GM10266 (cell line): ENCODE results near the gene PSMB11.
"Not testable (repeated sequence)": the region's sequence is repeated elsewhere in the genome, so short reads cannot be mapped to it uniquely, and the experiment has no call there.

Source experiments
- DNase-seq: peaks from one replicate; pipeline ENCODE4 v3.0.0; 2012; ENCODE audit errors: extremely low spot score
- TF ChIP-seq, protein P1 (sequence below): IDR thresholded peaks from 2 replicates; pipeline ENCODE4 v1.5.1; 2012; ENCODE audit warnings: mild to moderate bottlenecking, low read depth; ENCODE audit not compliant: control insufficient read depth, insufficient read depth; ENCODE audit errors: missing control alignments

The PSMB11 gene

GRCh38 chr14:23008831-23009230 is 33.2 kb upstream of the PSMB11 start:
- TF ChIP-seq, protein P1, sequence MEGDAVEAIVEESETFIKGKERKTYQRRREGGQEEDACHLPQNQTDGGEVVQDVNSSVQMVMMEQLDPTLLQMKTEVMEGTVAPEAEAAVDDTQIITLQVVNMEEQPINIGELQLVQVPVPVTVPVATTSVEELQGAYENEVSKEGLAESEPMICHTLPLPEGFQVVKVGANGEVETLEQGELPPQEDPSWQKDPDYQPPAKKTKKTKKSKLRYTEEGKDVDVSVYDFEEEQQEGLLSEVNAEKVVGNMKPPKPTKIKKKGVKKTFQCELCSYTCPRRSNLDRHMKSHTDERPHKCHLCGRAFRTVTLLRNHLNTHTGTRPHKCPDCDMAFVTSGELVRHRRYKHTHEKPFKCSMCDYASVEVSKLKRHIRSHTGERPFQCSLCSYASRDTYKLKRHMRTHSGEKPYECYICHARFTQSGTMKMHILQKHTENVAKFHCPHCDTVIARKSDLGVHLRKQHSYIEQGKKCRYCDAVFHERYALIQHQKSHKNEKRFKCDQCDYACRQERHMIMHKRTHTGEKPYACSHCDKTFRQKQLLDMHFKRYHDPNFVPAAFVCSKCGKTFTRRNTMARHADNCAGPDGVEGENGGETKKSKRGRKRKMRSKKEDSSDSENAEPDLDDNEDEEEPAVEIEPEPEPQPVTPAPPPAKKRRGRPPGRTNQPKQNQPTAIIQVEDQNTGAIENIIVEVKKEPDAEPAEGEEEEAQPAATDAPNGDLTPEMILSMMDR, result no peak
- no peak for DNase-seq

DNA sequence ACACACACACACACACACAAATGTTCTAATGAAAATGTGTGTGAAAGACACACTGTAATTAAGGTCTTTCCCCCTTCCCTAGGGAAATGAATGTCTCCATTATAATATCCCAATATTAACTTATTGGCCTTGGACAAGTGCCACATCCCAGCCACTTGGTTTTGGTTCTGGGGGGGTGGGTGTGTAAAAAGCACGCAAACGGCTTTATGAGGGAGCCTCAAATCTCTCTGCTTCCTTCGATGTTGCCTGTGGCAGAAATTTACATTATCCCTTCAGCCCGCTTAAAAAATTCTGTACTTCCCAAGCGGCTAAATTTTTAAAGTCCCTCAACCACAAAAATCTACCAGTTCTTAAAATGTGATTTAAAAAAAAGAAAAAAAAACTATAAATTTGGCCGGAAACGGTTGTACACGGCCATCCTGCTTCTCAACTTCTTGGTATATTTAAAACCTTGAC is 32.5 kb upstream of the PSMB11 start:
- TF ChIP-seq, protein P1, result no peak
- DNase-seq, result no peak

GRCh38 chr14:23009939-23010726 is 31.9 kb upstream of the PSMB11 start, which contains the start of gene C14orf93:
C14orf93 (minus strand) TSS chr14:23010143; CDS start chr14:22999023, 11,120 bp downstream.
- TF ChIP-seq, protein P1, result no peak
- peak; percentile 92 for DNase-seq

DNA sequence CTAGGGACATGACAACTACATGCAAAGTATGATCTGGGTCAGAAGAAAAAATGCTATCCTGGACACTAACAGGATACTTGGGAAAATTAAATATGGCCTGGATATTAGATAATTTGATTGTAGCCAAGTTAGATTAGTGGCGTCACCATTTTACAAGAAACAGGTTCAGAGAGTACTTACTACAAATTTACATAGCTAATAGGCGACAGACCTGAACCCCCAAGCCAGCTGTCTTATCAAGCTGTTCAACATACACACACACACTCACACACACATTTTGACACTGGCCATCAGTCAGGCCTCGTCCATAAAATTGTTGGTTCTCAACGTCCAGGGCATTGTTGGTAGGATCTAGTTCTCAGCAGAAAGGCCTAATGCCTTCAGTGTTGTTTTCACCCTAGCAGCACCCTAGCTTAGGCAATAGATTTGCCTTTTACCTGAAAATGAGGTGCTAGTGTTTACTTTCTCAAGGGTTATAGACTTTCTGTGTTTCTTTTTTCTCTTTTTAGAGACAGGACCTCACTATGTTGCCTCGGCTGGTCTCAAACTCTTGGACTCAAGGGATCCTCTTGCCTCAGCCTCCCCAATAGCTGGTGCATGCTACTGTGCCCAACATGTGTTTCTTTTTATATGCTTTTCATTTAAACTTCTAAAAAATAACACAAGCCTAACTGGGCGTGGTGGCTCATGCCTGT is 28.8 kb upstream of the PSMB11 start:
- DNase-seq, result no peak
- TF ChIP-seq, protein P1, result no peak

- DNase-seq, result not testable (repeated sequence)
Observed at GRCh38 chr14:23013749-23014054, 28.3 kb upstream of the PSMB11 start.

- TF ChIP-seq, protein P1, result no peak
- no peak for DNase-seq
Observed at GRCh38 chr14:23015618-23016017, 26.4 kb upstream of the PSMB11 start.

DNA sequence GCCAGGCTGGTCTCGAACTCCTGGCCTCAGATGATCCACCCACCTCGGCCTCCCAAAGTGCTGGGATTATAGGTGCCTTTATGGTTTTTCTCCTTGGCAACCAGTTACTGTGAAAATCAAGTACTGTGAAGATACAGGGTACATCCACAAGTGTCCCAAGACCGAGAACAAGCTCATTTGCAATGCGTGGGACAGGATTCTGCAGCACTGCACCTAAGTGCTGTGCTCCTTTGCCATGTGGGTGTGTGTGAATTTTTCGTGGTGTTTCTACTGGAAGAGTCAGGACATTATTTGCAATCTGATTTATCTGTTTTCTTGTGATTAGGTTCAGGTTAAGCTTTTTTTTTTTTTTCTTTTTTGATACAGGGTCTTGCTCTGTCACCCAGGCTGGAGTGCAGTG is 24.9 kb upstream of the PSMB11 start:
- TF ChIP-seq, protein P1, result no peak

More for the DNA sequence above, 24.9 kb upstream of the PSMB11 start:
- DNase-seq, result no peak
